HL-60/S4 treated with phorbol 12-myristate 13-acetate at 8.2 ng/mL for 4 days and 3 days (cell line): ENCODE measurements around the gene CCNDBP1.
"Not testable (repeated sequence)": the region's sequence is repeated elsewhere in the genome, so short reads cannot be mapped to it uniquely, and the experiment has no call there.

Experiments used
- in situ Hi-C: fragments of 300-500 bp; cut with MboI; formaldehyde crosslinking; loops from 2 replicates; pipeline ENCODE4 v1.15.0; 2022; ENCODE audit warnings: low sequenced_read_pairs

CCNDBP1 gene

GRCh38 chr15:43193710-43194109 lies 8.5 kb downstream of the CCNDBP1 start:
- in situ Hi-C loops, result no loop called here

- in situ Hi-C loops, result no loop called here
Measured at GRCh38 chr15:43194795-43195194, 9.6 kb downstream of the CCNDBP1 start.

- in situ Hi-C loops, result no loop called here
Measured at GRCh38 chr15:43196760-43197548, 11.8 kb downstream of the CCNDBP1 start.

- in situ Hi-C loops, result not testable (repeated sequence)
Measured at GRCh38 chr15:43197773-43198172, 12.6 kb downstream of the CCNDBP1 start.

GRCh38 chr15:43198556-43198955 lies 13.4 kb downstream of the CCNDBP1 start:
- in situ Hi-C loops, result not testable (repeated sequence)

GRCh38 chr15:43198992-43199391 lies 13.8 kb downstream of the CCNDBP1 start:
- in situ Hi-C loops, result no loop called here

- in situ Hi-C loops, result no loop called here
Measured at GRCh38 chr15:43199945-43200488, 14.8 kb downstream of the CCNDBP1 start.

GRCh38 chr15:43204016-43204901 lies 19.1 kb downstream of the CCNDBP1 start:
- in situ Hi-C loops, result no loop called here

GRCh38 chr15:43206054-43206453 lies 20.9 kb downstream of the CCNDBP1 start:
- in situ Hi-C loops, result no loop called here

GRCh38 chr15:43207024-43207423 lies 21.8 kb downstream of the CCNDBP1 start:
- in situ Hi-C loops, result no loop called here

- in situ Hi-C loops, result no loop called here
Measured at GRCh38 chr15:43208052-43209002, 23.1 kb downstream of the CCNDBP1 start.

GRCh38 chr15:43209059-43209824 lies 24.0 kb downstream of the CCNDBP1 start:
- in situ Hi-C loops, result no loop called here

- in situ Hi-C loops, result no loop called here
Measured at GRCh38 chr15:43210172-43210745, 25.1 kb downstream of the CCNDBP1 start.

- in situ Hi-C loops, result no loop called here
Measured at GRCh38 chr15:43210807-43211206, 25.6 kb downstream of the CCNDBP1 start.

- in situ Hi-C loops, result no loop called here
Measured at GRCh38 chr15:43211224-43211735, 26.1 kb downstream of the CCNDBP1 start.

GRCh38 chr15:43212299-43212698 lies 27.1 kb downstream of the CCNDBP1 start:
- in situ Hi-C loops, result no loop called here

GRCh38 chr15:43212951-43213350 lies 27.7 kb downstream of the CCNDBP1 start:
- in situ Hi-C loops, result no loop called here

GRCh38 chr15:43213466-43213865 lies 28.3 kb downstream of the CCNDBP1 start:
- in situ Hi-C loops, result no loop called here

GRCh38 chr15:43214169-43214568 lies 29.0 kb downstream of the CCNDBP1 start:
- in situ Hi-C loops, result no loop called here
